Gastrocnemius medialis (tissue), 4 donors: ENCODE results near the gene ERC1.

Experiments used
- POLR2A ChIP-seq, 2 donors: fragments of 450-650 bp; IDR thresholded peaks; one replicate each; pipeline ENCODE4 v1.6.1; 2017; ENCODE audit warnings: antibody characterized with exemption in 2 of 2, mild to moderate bottlenecking in 2 of 2, moderate library complexity in 2 of 2
- TF ChIP-seq, protein P1 (sequence below), 5 experiments: fragments of 450-650 bp in 3 of 5; fragments of 200-600 bp in 2 of 5; sonication (generic) in 2 of 5; IDR thresholded peaks in 4 of 5; conservative IDR thresholded peaks in 1 of 5; 1 replicate in 4 of 5; 2 replicates in 1 of 5; pipeline ENCODE4 v1.5.1; 2016 to 2019; ENCODE audit warnings: antibody characterized with exemption in 5 of 5, mild to moderate bottlenecking in 3 of 5, moderate library complexity in 3 of 5

DNA sequence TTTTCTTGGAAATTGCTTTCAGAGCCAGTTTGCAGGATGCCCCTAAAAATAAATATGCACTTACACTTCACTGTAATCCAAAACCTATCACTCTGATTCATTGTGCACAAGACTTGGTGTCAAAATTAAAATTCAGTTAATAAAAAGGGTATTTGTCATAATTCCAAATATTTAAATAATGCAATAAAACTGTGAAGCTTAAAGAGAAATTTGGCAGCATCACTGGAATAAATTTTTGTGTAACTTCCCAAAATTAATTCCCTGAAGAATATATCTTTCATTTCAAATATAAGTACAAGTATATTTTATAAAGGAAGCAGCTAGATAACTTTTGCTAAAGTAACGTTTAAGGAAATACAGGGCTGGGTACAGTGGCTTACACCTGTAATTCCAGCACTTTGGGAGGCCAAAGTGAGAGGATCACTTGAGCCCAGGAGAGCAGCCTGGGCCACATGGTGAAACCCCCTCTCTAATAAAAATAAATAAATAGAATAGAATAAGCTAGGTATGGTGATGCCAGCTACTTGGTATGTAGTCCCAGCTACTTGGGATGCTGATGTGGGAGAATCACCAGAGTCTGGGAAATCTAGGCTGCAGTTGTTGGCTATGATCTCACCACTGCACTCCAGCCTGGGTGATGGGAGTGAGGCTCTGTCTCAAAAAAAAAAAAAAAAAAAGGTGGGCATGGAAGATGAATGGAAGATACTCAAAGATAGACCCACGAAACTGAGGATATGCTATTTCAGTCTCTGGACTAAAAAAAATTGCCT, 369.6 kb downstream of the ERC1 start:
- TF ChIP-seq, protein P1, sequence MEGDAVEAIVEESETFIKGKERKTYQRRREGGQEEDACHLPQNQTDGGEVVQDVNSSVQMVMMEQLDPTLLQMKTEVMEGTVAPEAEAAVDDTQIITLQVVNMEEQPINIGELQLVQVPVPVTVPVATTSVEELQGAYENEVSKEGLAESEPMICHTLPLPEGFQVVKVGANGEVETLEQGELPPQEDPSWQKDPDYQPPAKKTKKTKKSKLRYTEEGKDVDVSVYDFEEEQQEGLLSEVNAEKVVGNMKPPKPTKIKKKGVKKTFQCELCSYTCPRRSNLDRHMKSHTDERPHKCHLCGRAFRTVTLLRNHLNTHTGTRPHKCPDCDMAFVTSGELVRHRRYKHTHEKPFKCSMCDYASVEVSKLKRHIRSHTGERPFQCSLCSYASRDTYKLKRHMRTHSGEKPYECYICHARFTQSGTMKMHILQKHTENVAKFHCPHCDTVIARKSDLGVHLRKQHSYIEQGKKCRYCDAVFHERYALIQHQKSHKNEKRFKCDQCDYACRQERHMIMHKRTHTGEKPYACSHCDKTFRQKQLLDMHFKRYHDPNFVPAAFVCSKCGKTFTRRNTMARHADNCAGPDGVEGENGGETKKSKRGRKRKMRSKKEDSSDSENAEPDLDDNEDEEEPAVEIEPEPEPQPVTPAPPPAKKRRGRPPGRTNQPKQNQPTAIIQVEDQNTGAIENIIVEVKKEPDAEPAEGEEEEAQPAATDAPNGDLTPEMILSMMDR (IDR thresholded peaks at IDR 0.05 in 4 of 5, conservative IDR thresholded peaks at IDR 0.05 in 1 of 5) = no peak
- no peak for TF ChIP-seq POLR2A (IDR thresholded peaks at IDR 0.05)
